Activated CD8-positive, alpha-beta T cell treated with anti-CD3 and anti-CD28 coated beads, Interleukin-2, amount 10 ng/mL, durations not matched to agents 7 days and 5 days (primary cell): Measurements from ENCODE around the gene FBXL16. TPM values are rescaled to one million over a fixed set of nuclear protein-coding genes. Genes with fewer than 3 reads are reported as not detected.
"Not testable (repeated sequence)": the region's sequence is repeated elsewhere in the genome, so short reads cannot be mapped to it uniquely, and the experiment has no call there.

Experiments used
- ATAC-seq: fragments of 150-1000 bp; cut with Tn5 transposase; one replicate; pipeline ENCODE4 v1.10.0; 2021; ENCODE audit warnings: moderate library complexity
- CTCF ChIA-PET: fragments of 350-600 bp; sonication (Branson Sonifier 250); formaldehyde crosslinking; loops from one replicate; lab custom pipeline; 2021; ENCODE audit warnings: antibody characterized with exemption; lab: Charles Lee
- POLR2A ChIA-PET: fragments of 350-600 bp; sonication (Branson Sonifier 250); formaldehyde crosslinking; loops from one replicate; lab custom pipeline; 2021; ENCODE audit warnings: antibody characterized with exemption; lab: Charles Lee
- DNase-seq: peaks from one replicate; pipeline ENCODE4 v3.0.0-alpha.2; 2020
- H3K27ac Mint-ChIP-seq: one replicate; pipeline ENCODE4 v1.8.0; 2021; ENCODE audit warnings: mild to moderate bottlenecking, mixed read lengths
- H3K27me3 Mint-ChIP-seq: one replicate; pipeline ENCODE4 v1.8.0; 2021; ENCODE audit warnings: low read depth, mixed read lengths
- H3K36me3 Mint-ChIP-seq: one replicate; pipeline ENCODE4 v1.8.0; 2021; ENCODE audit warnings: low read depth, mixed read lengths
- H3K4me1 Mint-ChIP-seq: one replicate; pipeline ENCODE4 v1.8.0; 2021; ENCODE audit warnings: low read depth, mixed read lengths
- H3K4me3 Mint-ChIP-seq: one replicate; pipeline ENCODE4 v1.8.0; 2021; ENCODE audit warnings: mild to moderate bottlenecking, mixed read lengths
- H3K9me3 Mint-ChIP-seq: one replicate; pipeline ENCODE4 v1.8.0; 2022; ENCODE audit warnings: mixed read lengths; ENCODE audit not compliant: insufficient read depth
- total RNA-seq, 2 experiments: library from RNA; stranded (reverse); gene quantifications; one replicate each; pipeline ENCODE4 v1.2.3, GENCODE V29; 2021

Gene FBXL16
- total RNA-seq, 2 experiments from 2014 or later: 5.9 to 7.3 TPM

DNA sequence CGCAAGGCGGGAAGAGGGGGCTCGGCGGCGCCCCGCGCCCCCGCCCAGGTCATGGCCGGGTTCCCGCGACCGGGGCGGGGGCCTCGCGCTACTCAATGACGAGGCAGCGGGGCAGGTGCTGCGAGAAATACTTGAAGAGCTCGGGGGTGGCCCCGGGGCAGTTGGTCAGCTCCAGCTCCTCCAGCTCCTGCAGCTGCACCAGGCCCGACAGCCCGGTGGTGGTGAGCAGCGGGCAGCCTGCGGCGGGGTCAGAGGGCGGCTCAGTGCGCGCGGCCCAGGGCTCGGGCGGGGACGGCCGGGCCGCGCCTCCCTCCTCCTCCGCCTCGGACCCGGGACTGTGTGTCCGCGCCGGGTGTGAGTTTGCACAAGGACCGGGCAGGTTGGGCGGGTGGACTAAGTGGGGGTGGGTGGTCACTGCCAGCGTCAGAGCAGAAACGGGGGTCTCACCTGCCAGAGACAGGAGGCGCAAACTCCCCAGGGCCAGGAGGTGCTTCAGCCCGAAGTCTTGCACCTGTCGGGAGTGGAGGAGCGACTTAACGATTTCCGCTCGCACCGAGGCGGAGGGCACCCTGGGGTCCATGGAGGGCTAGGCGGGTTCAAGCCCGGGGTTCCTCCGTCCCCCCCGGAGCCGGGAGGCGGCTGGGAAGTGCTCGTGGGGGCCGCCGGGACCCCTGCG is 11.3 kb downstream of the FBXL16 start:
- Mint-ChIP-seq H3K4me3 (peak overlapping the region; percentile 56), H3K9me3 (no peaks in the 10 kb centered on the region), H3K4me1 (peaks cover 37% of the 10 kb centered on the region), H3K27ac (no peak overlapping the region), H3K27me3 (peaks cover 21% of the 10 kb centered on the region), H3K36me3 (no peaks in the 10 kb centered on the region)
- no peak for ATAC-seq
- POLR2A ChIA-PET: no interaction called here
- no peak for DNase-seq
- CTCF ChIA-PET: interaction anchor here (1.5 to 1.9 kb wide), 2 partner anchors 18 to 26 kb away, joined by 5 to 6 read pairs; no protein-coding TSS in a partner anchor

DNA sequence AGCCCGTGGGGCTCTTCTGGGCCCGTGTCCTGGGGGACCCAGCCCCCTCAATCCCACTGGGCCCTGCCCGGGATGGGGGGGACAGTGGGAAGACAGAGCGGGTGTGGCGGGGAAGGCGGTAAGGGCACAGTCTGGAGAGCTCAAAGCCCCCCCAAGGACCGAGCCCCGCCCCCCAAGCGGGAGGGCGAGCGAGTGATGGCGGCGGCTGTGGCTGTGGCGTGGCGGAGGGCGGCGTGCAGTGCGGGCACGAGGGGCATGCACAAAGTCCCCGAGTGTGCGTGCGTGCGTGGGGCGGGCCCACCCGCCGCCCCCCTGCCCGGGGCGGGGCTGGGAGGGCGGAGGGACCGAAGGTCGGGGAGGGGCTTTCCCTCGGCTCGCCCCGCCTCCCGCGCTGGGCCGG is 11.8 kb downstream of the FBXL16 start:
- no peaks in the 10 kb centered on the region for H3K9me3 Mint-ChIP-seq
- no peaks in the 10 kb centered on the region for H3K36me3 Mint-ChIP-seq
- DNase-seq: no peak
- H3K27ac Mint-ChIP-seq: no peak overlapping the region
- ChIA-PET POLR2A (no interaction called here), CTCF (no interaction called here)
- no peak for ATAC-seq
- peaks cover 20% of the 10 kb centered on the region for H3K27me3 Mint-ChIP-seq
- no peak overlapping the region for H3K4me3 Mint-ChIP-seq
- peaks cover 37% of the 10 kb centered on the region for H3K4me1 Mint-ChIP-seq

DNA sequence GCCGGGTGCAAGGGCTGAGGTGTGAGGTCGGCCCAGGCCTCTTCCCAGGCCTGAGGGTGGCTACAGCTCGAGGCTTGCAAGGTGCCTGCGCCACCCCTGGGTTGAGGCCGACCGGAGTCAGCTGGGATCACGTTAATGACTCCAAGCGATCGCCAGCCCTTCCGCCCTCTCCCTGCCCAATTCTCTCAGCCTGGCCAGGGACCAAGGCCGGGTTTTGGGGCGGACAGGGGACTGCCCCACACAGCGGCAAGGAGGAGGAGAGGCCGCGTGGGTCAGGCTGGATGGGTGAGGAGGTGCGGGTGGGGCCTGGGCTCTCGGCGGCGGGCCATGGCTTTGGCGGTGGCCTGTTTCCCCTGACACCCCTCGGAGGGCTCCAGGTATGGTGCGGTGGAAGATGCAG is 12.2 kb downstream of the FBXL16 start:
- ChIA-PET CTCF (no interaction called here), POLR2A (no interaction called here)
- ATAC-seq (no peak), DNase-seq (no peak)
- H3K27ac Mint-ChIP-seq: no peak overlapping the region
- peaks cover 20% of the 10 kb centered on the region for H3K27me3 Mint-ChIP-seq
- H3K4me3 Mint-ChIP-seq: no peak overlapping the region
- H3K36me3 Mint-ChIP-seq: no peaks in the 10 kb centered on the region
- no peaks in the 10 kb centered on the region for H3K9me3 Mint-ChIP-seq
- peaks cover 40% of the 10 kb centered on the region for H3K4me1 Mint-ChIP-seq

DNA sequence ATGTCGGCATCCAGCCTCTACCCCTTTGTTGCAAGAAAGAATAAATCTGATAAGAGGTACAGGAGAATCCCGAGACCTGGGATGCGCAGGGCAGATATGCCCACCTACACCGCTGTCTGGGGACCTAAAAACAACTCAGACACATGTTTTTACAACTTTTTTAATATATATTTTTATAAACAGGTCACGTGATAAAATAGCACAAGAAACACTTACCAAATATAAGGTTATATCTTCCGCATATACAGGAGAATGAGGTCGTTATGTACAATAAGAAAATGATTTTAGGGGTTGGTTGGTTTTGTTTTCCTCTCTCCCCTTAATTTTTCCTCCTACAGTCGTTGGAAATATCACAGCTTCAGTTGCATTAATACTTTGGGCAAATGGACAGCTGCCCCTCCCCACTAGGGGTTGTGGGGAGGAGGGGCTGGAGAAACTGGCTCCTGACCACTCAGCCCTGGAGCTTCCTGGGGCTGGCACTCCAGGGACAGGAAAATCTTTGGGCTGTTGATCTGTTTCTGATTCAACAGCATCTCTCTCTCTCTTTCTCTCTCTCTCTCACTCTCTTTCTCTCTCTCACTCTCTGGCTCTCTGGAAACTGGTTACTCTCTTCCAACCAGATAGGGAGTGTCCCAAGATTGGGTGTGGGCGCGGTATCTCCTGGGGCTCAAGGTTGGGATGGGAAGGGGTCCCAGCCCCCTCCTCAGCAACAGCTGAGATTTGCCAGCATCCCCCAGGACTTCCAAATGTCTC is 13.1 kb downstream of the FBXL16 start:
- no peak overlapping the region for H3K4me3 Mint-ChIP-seq
- no peak for ATAC-seq
- no peaks in the 10 kb centered on the region for H3K36me3 Mint-ChIP-seq
- POLR2A ChIA-PET: no interaction called here
- no peaks in the 10 kb centered on the region for H3K9me3 Mint-ChIP-seq
- CTCF ChIA-PET: no interaction called here
- H3K4me1 Mint-ChIP-seq: peaks cover 40% of the 10 kb centered on the region
- H3K27ac Mint-ChIP-seq: no peak overlapping the region
- no peak for DNase-seq
- peaks cover 20% of the 10 kb centered on the region for H3K27me3 Mint-ChIP-seq

DNA sequence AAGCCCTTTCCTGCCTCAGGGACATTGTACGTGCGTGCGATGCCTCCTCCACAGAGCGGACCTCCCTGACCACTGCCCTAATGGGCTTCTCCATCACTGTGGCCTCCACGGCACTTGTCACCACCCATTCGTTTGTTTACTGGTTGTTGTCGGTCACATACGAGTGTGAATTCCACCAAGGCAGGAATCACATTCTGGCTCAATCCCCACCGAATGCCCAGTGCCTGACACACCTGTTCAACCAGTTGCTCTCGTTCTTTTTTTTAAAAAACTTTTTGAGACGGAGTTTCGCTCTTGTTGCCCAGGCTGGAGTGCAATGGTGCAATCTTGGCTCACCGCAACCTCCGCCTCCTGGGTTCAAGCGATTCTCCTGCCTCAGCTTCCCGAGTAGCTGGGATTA is 14.4 kb downstream of the FBXL16 start:
- DNase-seq, ATAC-seq, CTCF ChIA-PET, H3K36me3 Mint-ChIP-seq, H3K9me3 Mint-ChIP-seq, H3K27ac Mint-ChIP-seq, POLR2A ChIA-PET: not testable (repeated sequence)
- peaks cover 20% of the 10 kb centered on the region for H3K27me3 Mint-ChIP-seq
- peak overlapping the region; percentile 83 for H3K4me3 Mint-ChIP-seq
- peaks cover 38% of the 10 kb centered on the region for H3K4me1 Mint-ChIP-seq

DNA sequence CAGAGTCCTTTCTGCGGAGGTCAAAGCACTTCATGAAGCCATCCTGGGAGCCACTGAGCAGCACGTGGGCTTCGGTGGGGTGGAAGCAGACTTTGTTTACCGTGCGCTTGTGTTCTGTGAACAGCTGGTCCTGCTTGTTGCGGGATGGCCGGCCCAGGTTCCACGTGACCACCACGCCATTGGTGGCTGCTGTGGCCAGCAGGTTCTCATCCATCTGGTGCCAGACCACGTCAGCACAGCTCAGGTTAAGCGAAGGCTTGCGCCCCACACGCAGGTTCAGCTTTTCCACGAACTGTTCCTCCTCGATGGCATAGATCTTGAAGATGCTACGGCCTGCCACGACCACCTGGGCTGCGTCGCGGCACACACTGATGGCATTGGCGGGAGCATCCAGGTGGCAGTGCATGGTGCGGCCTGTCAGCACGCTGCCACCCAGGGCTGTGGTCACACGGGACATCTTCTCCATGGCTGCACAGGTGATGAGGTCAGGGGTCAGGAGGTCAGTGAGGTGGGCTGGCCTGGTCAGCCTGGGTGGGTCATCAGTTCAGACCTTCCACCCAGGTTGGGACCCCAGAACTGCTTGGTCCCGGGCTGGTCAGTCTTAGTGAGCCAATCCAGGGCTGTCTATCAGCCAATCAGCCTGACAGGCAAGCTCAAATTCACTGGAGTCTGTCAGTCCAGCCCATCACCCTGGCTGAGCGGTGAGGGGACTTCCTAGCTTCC is 16.3 kb downstream of the FBXL16 start:
- ATAC-seq: no peak
- H3K4me1 Mint-ChIP-seq: peaks cover 38% of the 10 kb centered on the region
- DNase-seq: no peak
- CTCF ChIA-PET: interaction anchor here (0.9 to 1.6 kb wide), 3 partner anchors 9 to 95 kb away, joined by 3 to 9 read pairs (median 3); partner anchors contain the start of gene STUB1
- peak overlapping the region; percentile 83 for H3K4me3 Mint-ChIP-seq
- peak overlapping the region; percentile 87 for H3K27ac Mint-ChIP-seq
- peaks cover 4% of the 10 kb centered on the region for H3K36me3 Mint-ChIP-seq
- peaks cover 12% of the 10 kb centered on the region for H3K27me3 Mint-ChIP-seq
- POLR2A ChIA-PET: interaction anchor here (0.6 to 2.0 kb wide), 10 partner anchors 8 to 1377 kb away, joined by 3 to 15 read pairs (median 5); partner anchors contain the start of genes ANTKMT, RHBDL1, RHOT2 and STUB1
- H3K9me3 Mint-ChIP-seq: no peaks in the 10 kb centered on the region

DNA sequence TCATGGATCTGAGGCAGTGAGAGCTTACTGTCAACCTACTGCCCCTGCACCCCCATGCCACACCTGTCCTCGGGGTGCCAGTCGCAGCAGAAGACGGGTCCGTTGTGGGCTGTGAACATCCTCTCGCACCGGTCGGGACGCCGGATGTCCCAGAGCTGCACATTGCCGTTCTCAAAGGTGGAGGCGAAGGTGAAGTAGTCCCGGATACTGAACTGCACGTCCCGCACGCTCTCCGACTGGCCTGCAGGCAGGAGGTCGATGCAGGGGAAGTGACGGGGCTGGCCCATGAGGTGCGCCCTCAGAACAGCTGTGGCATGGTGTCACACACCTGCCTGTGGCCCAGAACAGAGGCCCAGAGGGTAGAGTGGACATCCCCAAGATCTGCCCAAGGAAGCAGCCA is 18.1 kb downstream of the FBXL16 start:
- no peaks in the 10 kb centered on the region for H3K9me3 Mint-ChIP-seq
- DNase-seq: no peak
- no peak overlapping the region for H3K4me3 Mint-ChIP-seq
- ChIA-PET CTCF (no interaction called here), POLR2A (no interaction called here)
- H3K27me3 Mint-ChIP-seq: peaks cover 1% of the 10 kb centered on the region
- H3K36me3 Mint-ChIP-seq: peaks cover 14% of the 10 kb centered on the region
- peaks cover 46% of the 10 kb centered on the region for H3K4me1 Mint-ChIP-seq
- ATAC-seq: no peak
- no peak overlapping the region for H3K27ac Mint-ChIP-seq

DNA sequence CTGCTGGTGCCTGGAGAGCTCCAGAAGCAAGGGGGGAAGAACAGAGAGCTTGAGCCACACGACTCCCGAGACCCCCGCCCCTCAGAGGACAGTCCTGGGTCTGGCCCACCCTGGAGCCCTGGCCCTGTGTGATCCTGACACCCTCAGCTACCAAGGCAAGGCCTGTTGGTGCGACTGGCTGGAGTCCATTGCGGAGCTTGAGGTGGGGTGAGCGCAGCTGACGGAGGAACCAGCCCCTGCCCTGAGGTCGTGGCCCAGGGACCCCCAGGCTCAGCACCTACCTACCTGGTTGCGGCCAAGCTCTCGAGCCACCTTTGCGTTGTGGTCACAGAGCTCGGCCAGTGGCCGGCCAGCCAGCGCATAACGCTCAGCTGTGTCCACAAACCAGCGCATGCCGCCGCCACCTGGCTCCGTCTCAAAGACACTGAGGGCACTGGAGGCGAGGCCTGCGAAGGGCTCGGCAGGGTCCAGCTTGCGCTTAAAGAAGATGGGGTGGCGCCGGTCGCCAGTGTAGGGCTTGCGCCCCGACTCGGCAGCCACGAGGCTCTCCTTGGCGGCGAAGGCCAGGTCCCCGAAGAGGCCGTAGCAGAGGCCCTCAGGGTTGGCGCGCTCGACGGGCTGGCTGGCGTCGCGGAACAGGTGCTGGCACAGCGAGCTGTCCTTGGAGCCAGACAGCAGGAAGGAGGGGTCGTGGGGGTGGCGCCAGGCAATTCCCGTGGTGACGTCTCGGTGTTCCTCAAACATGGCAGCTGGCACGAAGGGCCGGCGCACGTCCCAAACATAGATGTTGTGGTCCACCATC is 18.9 kb downstream of the FBXL16 start:
- ChIA-PET CTCF (no interaction called here), POLR2A (no interaction called here)
- no peak overlapping the region for H3K27ac Mint-ChIP-seq
- H3K36me3 Mint-ChIP-seq: peaks cover 22% of the 10 kb centered on the region
- no peak overlapping the region for H3K4me3 Mint-ChIP-seq
- H3K27me3 Mint-ChIP-seq: no peaks in the 10 kb centered on the region
- H3K4me1 Mint-ChIP-seq: peaks cover 54% of the 10 kb centered on the region
- DNase-seq (no peak), ATAC-seq (no peak)
- no peaks in the 10 kb centered on the region for H3K9me3 Mint-ChIP-seq

DNA sequence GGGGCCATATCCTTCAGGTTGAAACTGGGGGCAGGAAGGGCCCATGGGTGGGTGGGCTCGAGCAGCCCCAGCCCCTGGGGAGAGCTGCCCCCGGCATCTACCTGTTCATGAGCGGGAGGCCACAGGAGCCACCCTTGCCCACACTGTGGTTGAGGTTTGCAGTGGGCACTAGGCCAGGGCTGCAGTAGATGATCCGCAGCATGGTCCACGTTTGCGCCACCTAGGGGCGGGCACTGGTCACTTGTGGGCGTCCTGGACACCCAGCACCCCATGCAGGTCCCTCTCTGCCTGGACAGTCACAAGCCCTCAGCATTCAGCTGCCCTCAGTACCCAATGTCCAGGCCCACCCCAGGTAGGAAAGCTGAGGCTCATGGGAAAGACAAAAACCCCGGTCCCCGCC is 19.6 kb downstream of the FBXL16 start:
- H3K36me3 Mint-ChIP-seq: peaks cover 27% of the 10 kb centered on the region
- no peaks in the 10 kb centered on the region for H3K27me3 Mint-ChIP-seq
- no peaks in the 10 kb centered on the region for H3K9me3 Mint-ChIP-seq
- peaks cover 58% of the 10 kb centered on the region for H3K4me1 Mint-ChIP-seq
- ATAC-seq (no peak), DNase-seq (no peak)
- H3K27ac Mint-ChIP-seq: no peak overlapping the region
- H3K4me3 Mint-ChIP-seq: peak overlapping the region; percentile 22
- POLR2A ChIA-PET: no interaction called here
- CTCF ChIA-PET: no interaction called here

DNA sequence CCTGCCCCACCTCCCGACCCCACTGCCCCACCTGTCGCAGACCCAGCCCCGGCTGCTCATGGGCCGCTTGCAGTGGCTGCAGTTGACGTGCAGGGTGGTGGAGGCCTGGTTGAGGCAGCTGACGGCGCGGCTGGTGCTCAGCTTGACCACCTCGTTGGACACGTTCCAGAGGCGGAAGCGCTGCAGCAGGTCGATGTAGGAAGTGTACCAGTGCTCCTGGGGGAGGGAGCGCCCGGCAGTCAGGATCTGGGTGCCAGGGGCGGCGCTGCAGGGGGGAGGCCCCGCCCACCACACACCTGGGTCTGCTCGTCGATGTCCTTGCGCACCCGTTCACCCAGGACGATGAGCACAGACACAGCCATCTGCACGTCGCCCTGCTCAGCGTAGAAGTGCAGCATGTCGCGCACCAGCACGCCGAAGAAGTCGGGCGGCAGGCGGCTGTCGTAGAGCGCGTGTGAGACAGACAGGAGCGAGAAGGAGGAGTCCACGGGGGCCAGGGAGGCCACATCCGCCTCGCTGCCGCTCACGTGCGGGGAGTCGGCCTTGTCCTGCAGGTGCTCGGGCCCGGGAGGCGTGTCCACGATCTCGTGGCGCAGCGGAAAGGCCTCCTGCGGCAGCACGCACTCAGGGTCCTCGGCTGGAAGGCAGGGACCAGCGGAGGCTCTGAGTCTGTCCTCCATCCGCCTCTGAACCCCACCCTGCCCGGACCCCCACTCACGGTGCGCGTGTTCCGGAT is 20.5 kb downstream of the FBXL16 start:
- Mint-ChIP-seq H3K27ac (no peak overlapping the region), H3K36me3 (peaks cover 28% of the 10 kb centered on the region), H3K27me3 (no peaks in the 10 kb centered on the region), H3K9me3 (no peaks in the 10 kb centered on the region), H3K4me1 (peaks cover 55% of the 10 kb centered on the region), H3K4me3 (peak overlapping the region; percentile 15)
- no peak for ATAC-seq
- DNase-seq: no peak
- POLR2A ChIA-PET: no interaction called here
- CTCF ChIA-PET: no interaction called here
